T-helper 2 cell (primary cell): ENCODE results near the gene SLX9.
A peak's percentile ranks its signal among the peaks of the same experiment; 100 is the strongest.
"Not testable (repeated sequence)": the region's sequence is repeated elsewhere in the genome, so short reads cannot be mapped to it uniquely, and the experiment has no call there.

Experiments used
- DNase-seq, 5 experiments: peaks; one replicate each; pipeline versions ENCODE4 v3.0.0 to v3.0.0-alpha.2; 2012 to 2022

Gene SLX9

GRCh38 chr21:44916965-44917364 is 22.9 kb upstream of the SLX9 start:
- DNase-seq, result no peak

GRCh38 chr21:44917446-44918106 is 22.3 kb upstream of the SLX9 start:
- no peak for DNase-seq

GRCh38 chr21:44918107-44918470 is 21.7 kb upstream of the SLX9 start:
- DNase-seq, result no peak

GRCh38 chr21:44918581-44919033 is 21.2 kb upstream of the SLX9 start:
- DNase-seq, result no peak

- DNase-seq, result peak in 1 of 5 experiments; percentile 25
Measured at GRCh38 chr21:44919111-44919912, 20.5 kb upstream of the SLX9 start.

GRCh38 chr21:44919913-44920693 is 19.7 kb upstream of the SLX9 start:
- DNase-seq, result peak in 1 of 5 experiments; percentile 84

GRCh38 chr21:44920694-44921604 is 18.9 kb upstream of the SLX9 start, which contains the start of gene ITGB2:
Gene ITGB2 (minus strand): TSS chr21:44920899. CDS start chr21:44910782, 10,117 bp downstream.
- peak in 3 of 5 experiments; percentile 31 to 84 (median 68) for DNase-seq

GRCh38 chr21:44921928-44922327 is 17.9 kb upstream of the SLX9 start:
- DNase-seq, result no peak

- no peak for DNase-seq
Measured at GRCh38 chr21:44923480-44924084, 16.2 kb upstream of the SLX9 start.

GRCh38 chr21:44924606-44925377 is 15.0 kb upstream of the SLX9 start:
- peak in 2 of 5 experiments; percentile 42 to 44 for DNase-seq

- DNase-seq, result peak in 1 of 5 experiments; percentile 71
Measured at GRCh38 chr21:44925378-44925755, 14.5 kb upstream of the SLX9 start.

GRCh38 chr21:44926331-44927101 is 13.3 kb upstream of the SLX9 start:
- DNase-seq, result peak in 3 of 5 experiments; percentile 59 to 71 (median 61)

- no peak for DNase-seq
Measured at GRCh38 chr21:44927259-44927586, 12.6 kb upstream of the SLX9 start.

- peak; percentile 51 to 93 (median 76) for DNase-seq
Measured at GRCh38 chr21:44927587-44928461, 12.0 kb upstream of the SLX9 start.

GRCh38 chr21:44928500-44929241 is 11.2 kb upstream of the SLX9 start:
- DNase-seq, result not testable (repeated sequence)

GRCh38 chr21:44929242-44929798 is 10.5 kb upstream of the SLX9 start:
- DNase-seq, result no peak

GRCh38 chr21:44929799-44930542 is 9.9 kb upstream of the SLX9 start:
- no peak for DNase-seq
